SK-N-SH (cell line): ENCODE data around the gene FOCAD.

Source experiments
- ELF1 ChIP-seq: IDR thresholded peaks from 2 replicates; pipeline ENCODE4 v1.4.0; 2012
- EZH2phosphoT487 ChIP-seq: fragments of 200-600 bp; sonication (generic); IDR thresholded peaks from 2 replicates; pipeline ENCODE4 v1.6.1; 2017; ENCODE audit warnings: low read depth, mixed run types, mild to moderate bottlenecking, antibody characterized with exemption, moderate library complexity, borderline replicate concordance
- TF ChIP-seq, protein P1 (sequence below): fragments of 200-600 bp; sonication (generic); IDR thresholded peaks from 2 replicates; pipeline ENCODE4 v1.6.1; 2017; ENCODE audit warnings: antibody characterized with exemption, mild to moderate bottlenecking, moderate library complexity
- TF ChIP-seq, protein P2 (sequence below): IDR thresholded peaks from 2 replicates; pipeline ENCODE4 v1.6.1; 2012; ENCODE audit warnings: mild to moderate bottlenecking, low read depth, low read length, moderate library complexity

GRCh38 chr9:20642045-20642444, 42.0 kb upstream of the FOCAD start:
- TF ChIP-seq, protein P1, sequence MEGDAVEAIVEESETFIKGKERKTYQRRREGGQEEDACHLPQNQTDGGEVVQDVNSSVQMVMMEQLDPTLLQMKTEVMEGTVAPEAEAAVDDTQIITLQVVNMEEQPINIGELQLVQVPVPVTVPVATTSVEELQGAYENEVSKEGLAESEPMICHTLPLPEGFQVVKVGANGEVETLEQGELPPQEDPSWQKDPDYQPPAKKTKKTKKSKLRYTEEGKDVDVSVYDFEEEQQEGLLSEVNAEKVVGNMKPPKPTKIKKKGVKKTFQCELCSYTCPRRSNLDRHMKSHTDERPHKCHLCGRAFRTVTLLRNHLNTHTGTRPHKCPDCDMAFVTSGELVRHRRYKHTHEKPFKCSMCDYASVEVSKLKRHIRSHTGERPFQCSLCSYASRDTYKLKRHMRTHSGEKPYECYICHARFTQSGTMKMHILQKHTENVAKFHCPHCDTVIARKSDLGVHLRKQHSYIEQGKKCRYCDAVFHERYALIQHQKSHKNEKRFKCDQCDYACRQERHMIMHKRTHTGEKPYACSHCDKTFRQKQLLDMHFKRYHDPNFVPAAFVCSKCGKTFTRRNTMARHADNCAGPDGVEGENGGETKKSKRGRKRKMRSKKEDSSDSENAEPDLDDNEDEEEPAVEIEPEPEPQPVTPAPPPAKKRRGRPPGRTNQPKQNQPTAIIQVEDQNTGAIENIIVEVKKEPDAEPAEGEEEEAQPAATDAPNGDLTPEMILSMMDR, result no peak
- TF ChIP-seq ELF1, result no peak
- no peak for TF ChIP-seq EZH2phosphoT487
- TF ChIP-seq, protein P2, sequence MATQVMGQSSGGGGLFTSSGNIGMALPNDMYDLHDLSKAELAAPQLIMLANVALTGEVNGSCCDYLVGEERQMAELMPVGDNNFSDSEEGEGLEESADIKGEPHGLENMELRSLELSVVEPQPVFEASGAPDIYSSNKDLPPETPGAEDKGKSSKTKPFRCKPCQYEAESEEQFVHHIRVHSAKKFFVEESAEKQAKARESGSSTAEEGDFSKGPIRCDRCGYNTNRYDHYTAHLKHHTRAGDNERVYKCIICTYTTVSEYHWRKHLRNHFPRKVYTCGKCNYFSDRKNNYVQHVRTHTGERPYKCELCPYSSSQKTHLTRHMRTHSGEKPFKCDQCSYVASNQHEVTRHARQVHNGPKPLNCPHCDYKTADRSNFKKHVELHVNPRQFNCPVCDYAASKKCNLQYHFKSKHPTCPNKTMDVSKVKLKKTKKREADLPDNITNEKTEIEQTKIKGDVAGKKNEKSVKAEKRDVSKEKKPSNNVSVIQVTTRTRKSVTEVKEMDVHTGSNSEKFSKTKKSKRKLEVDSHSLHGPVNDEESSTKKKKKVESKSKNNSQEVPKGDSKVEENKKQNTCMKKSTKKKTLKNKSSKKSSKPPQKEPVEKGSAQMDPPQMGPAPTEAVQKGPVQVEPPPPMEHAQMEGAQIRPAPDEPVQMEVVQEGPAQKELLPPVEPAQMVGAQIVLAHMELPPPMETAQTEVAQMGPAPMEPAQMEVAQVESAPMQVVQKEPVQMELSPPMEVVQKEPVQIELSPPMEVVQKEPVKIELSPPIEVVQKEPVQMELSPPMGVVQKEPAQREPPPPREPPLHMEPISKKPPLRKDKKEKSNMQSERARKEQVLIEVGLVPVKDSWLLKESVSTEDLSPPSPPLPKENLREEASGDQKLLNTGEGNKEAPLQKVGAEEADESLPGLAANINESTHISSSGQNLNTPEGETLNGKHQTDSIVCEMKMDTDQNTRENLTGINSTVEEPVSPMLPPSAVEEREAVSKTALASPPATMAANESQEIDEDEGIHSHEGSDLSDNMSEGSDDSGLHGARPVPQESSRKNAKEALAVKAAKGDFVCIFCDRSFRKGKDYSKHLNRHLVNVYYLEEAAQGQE, result no peak
